Right renal pelvis (tissue), 4 donors: ENCODE measurements around the gene DNAJC30. TPM values are rescaled to one million over a fixed set of nuclear protein-coding genes. Genes with fewer than 3 reads are reported as not detected.
A peak's percentile ranks its signal among the peaks of the same experiment; 100 is the strongest.
"Not testable (repeated sequence)": the region's sequence is repeated elsewhere in the genome, so short reads cannot be mapped to it uniquely, and the experiment has no call there.

Experiments used
- DNase-seq, 4 donors: peaks; one replicate each; pipeline ENCODE4 v3.0.0-alpha.2; 2013; ENCODE audit warnings: low read depth in 4 of 4, low spot score in 3 of 4, missing footprints in 1 of 4
- polyA plus RNA-seq, 4 donors: library from polyadenylated mRNA; unstranded; fragments of 120-200 nt; gene quantifications; one replicate each; pipeline ENCODE4 v1.2.1, GENCODE V29; 2013; ENCODE audit not compliant: insufficient read length in 4 of 4

Gene DNAJC30
- 10 to 100 TPM; 11.5 to 12.8 (median 11.7) TPM for polyA plus RNA-seq

- DNase-seq, result peak; percentile 86 to 90 (median 87)
Observed at GRCh38 chr7:73683056-73683787, at the start of gene DNAJC30, which contains the start of gene BUD23. TSS of gene DNAJC30 (minus strand) at chr7:73683453. CDS start at chr7:73683423, 30 bp downstream. TSS of gene BUD23 (plus strand) at chr7:73683597. CDS start at chr7:73683626, 29 bp downstream.

DNA sequence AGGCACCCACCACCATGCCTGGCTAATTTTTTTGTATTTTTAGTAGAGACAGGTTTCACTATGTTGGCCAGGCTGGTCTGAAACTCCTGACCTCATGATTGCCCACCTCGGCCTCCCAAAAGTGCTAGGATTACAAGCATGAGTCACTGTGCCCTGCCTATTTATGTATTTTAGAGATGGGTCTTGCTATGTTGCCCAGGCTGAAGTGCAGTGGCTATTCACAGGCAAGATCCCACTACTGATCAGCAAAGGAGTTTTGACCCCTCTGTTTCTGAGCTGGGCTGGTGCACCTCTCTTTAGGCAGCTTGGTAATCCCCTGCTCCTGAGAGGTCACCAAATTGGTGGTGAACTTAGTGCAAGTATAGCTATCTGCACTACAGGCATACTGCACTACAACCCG is 49.1 kb upstream of the DNAJC30 start:
- no peak for DNase-seq

DNA sequence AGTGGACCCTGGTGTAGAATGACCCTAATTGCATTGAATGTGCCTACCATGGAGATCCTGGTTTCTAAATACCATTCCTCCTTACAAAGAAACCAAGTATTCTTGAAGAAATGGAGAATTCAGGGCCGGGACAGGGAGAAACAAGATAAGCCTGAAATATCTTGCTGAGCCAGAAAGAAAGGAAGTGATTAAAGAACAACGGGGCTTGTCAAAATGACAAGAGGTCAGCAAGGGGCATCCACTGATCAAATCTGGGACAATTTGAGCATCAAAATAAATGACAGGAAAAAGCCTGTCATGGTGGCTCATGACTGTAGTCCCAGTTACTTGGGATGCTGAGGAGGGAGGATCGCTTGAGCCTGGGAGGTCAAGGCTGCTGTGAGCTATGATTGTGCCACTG is 47.2 kb upstream of the DNAJC30 start:
- DNase-seq, result no peak

DNA sequence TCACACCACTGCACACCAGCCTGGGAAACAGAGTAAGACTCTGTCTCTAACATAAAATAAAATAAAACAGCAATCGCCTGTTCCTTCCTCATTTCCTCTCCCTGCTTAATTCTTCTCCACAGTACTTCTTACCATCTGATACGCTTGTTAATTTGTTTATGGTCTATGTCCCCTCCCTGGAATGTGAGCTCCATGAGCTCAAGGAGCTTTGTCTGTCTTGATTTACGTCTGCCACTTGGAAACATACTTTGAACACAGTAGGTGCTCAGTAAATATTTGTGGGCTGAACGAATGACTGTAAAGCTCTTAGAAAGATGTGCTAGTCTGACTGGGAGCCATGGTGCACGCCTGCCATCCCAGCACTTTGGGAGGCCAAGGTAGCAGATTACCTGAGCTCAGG is 45.3 kb upstream of the DNAJC30 start:
- DNase-seq, result no peak

- no peak for DNase-seq
Observed at GRCh38 chr7:73727952-73728351, 44.7 kb upstream of the DNAJC30 start.

DNA sequence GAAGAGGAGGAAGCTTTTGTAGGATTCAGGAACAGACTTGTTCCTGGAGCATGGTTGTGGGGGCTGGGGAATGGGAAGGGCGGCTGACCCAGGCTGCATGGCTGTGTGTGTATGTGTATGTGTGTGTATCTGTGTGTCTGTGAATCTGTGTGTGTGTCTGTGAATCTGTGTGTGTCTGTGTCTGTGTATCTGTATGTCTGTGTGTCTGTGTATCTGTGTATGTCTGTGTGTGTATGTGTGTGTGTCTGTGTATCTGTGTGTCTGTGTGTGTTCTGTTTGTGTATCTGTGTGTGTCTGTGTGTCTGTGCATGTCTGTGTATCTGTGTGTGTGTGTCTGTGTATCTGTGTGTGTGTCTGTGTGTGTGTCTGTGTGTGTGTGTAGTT is 42.8 kb upstream of the DNAJC30 start:
- no peak for DNase-seq

DNA sequence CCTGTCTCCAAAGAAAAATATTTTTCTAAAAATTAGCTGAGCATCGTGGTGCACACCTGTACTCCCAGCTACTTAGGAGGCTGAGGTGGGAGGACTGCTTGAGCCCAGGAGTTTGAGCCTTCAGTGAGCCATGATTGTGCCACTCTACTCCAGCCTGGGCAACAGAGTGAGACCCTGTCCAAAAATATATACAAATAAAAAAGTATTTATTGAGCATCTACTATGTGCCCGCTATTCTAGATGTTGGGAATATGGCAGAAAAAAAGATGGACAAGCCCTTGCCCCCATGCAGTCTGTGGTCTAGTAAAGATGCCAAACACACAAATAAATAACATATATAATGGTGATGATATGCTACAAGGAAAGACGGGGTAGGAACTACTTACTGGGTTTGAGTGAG is 40.6 kb upstream of the DNAJC30 start:
- DNase-seq, result no peak

- no peak for DNase-seq
Observed at GRCh38 chr7:73722785-73723184, 39.5 kb upstream of the DNAJC30 start.

- DNase-seq, result not testable (repeated sequence)
Observed at GRCh38 chr7:73722182-73722581, 38.9 kb upstream of the DNAJC30 start.

- DNase-seq, result no peak
Observed at GRCh38 chr7:73721377-73721817, 38.1 kb upstream of the DNAJC30 start.

GRCh38 chr7:73720443-73720842 is 37.2 kb upstream of the DNAJC30 start:
- not testable (repeated sequence) for DNase-seq

DNA sequence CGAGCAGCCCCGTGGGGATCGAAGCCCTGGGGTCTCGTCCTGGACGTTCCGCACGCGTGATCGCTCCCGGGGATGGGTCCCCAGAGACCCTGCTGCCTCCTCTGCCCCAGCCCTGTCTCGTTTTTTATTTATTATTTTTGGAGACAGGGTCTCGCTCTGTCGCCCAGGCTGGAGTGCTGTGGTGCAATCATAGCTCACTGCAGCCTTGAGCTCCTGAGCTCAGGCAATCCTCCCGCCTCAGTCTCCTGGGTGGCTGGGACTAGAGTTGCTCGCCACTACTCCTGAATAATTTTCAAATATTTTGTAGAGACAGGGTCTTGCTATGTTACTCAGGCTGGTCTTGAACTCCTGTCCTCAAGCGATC is 36.5 kb upstream of the DNAJC30 start:
- DNase-seq, result no peak

DNA sequence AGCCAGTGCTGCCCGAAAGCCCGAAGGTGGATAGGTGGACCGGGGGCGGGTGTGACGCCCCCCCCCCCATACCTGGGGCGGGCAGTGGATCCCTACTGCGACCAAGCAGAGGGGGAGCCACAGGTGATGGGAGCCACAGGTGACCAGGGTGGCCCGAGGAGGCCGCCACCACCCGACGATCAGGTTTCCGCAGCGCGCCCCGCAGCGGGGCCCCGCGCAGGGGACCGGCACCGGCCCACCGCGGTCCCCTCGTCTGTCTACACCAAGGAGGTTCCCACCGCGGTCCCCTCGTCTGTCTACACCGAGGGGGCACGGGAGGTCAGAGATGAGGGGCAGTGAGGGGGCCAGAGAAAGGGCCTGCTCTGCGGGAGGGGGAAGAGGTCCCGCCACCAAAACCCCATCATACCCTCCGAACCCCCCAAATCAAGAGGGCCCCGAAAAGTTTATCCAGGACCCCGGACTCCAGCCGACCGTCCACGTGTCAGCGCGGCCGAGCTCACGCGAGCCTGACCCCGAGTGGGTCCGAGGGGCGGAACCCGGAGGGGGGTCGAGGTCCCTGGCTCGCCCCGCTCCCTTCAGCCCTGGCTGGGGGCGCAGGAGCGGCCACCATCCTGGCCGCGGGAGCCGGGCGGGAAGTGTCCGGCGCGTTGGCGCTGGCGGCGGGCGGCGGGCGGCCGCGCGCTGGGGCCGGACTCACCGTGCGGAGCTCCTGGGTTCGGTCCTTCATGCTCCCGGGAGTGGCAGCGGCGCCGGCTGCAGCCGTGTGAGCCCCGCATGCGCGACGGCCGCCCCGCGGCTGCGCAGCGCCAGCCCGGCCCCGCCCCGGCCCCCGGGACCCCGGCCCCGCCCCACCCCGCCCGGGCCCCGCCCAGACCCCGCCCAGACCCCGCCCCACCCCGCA is 35.9 kb upstream of the DNAJC30 start, which contains the start of gene STX1A:
Gene STX1A (minus strand): TSS at position 765 of the 901 bp plus-strand sequence. CDS start 38 bp downstream, at position 727.
- DNase-seq, result no peak

DNA sequence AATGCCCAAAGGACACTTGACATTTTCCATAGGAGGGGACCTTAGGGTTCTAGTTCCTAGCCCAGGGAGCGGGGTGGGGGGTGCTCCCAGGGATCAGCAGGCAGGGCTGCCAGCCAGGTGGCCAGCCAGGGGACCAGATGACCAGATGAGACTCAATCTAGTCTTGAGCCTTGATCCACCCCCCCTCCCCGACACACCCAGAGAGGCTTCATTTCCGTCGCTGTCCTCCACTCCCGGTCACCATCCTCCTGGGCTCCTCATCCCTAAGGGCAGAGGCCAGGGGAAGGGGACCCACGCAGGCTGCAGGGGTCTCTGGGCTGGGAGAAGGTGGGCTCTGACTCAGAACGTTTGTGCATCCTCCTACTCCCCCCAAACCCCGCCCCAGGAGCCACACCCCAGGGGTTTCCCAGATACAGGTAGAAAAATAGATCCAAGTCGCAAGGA is 35.2 kb upstream of the DNAJC30 start:
- no peak for DNase-seq

DNA sequence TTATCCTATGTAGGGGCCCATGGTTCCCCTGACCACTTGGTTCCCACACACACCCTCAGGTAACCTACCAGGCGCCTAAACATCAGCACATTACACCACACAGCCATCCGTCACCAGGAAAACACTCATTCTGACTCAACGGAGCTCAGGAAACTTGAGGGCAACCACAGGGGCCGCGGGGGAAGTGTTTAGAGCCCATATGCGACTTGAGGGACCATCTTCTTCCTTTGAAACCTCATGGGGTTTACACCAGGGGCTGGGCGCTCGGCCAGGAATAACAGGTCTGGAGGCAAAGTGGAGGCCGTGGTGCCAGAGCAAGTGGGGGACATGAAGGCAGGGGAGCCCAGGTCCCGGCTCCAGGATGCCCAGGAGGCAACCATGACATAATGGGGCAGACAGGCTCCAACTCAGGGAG is 34.7 kb upstream of the DNAJC30 start:
- DNase-seq, result no peak

DNA sequence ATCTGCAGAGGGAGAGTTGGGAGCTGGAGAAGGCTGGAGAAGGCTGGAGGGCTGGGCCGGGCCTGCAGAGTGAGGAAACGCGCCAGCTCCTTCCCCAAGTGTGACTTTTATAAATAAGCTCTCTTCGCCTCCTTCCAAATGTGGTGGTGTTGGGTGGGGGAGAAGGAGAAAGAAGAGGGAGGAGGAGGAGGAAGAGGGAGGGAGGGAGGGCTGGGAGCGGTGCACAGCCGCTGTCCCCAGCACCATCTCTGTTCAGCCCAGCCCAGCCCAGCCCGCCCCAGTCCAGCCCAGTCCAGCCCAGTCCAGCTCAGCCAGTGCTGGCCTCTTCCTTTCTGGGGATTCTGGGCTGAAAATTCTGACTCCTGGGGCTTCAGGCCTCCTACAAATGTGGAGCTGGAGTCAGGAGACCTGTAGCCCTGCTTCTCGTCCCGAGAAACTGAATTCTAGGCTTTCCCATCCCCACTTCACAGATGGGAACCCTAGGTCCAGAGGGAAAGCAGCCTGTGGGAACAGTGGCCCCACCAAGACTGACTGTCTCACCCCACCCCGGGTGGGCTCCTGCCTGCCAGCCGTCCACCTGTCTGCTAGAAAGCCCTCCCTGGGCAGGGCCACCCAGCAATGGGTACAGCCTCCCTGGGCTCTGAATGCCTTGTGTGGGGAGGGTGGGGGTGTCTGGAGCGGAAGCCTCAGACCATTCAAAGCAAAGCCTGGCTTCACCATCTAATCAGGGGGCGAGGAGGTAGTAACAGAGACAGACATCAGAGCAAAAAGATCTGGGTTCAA is 34.0 kb upstream of the DNAJC30 start:
- no peak for DNase-seq

GRCh38 chr7:73716318-73716890 is 33.2 kb upstream of the DNAJC30 start:
- no peak for DNase-seq

- DNase-seq, result no peak
Observed at GRCh38 chr7:73715648-73716317, 32.5 kb upstream of the DNAJC30 start.

DNA sequence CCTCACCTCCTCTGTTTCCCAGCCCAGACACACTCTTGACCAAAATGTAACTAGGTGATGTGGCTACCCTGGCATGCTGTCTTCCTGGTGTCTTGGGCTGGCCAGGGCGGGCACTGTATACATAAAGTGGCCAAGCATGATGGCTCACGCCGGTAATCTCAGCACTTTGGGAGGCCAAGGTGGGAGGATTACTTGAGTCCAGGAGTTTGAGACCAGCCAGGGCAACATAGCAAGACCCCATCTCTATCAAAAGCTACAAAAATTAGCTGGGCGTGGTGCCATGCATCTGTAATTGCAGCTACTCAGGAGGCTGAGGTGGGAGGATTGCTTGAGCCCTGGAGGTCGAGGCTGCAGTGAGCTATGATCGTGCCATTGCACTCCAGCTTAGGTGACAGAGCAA is 30.1 kb upstream of the DNAJC30 start:
- DNase-seq, result not testable (repeated sequence)

DNA sequence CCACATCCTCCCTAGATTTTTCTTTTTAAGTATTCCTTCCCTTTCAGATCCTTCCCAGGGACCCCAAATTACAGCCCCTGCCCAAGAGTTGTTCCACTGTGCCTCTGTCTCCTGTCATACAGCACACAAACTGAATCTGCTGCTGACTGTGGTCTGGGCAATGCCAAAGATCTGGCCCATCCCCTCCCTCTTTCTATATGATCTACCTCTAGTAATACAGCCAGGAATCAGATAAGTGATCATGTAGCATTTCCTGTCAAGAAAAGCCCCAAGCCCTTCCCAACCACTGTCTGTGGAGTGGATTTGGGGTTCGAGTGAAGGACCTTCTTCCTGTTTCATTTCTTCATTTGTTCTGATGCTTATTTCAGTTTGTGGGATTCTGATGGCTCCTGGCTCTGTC is 29.5 kb upstream of the DNAJC30 start:
- no peak for DNase-seq
